Cardiac muscle cell (in vitro differentiated cells and primary cell): ENCODE measurements around the gene CC2D1A. TPM values are rescaled to one million over a fixed set of nuclear protein-coding genes. Genes with fewer than 3 reads are reported as not detected.
"Not testable (repeated sequence)": the region's sequence is repeated elsewhere in the genome, so short reads cannot be mapped to it uniquely, and the experiment has no call there.

Experiments
- DNase-seq, 2 donors: peaks; one replicate each; pipeline versions ENCODE4 v3.0.0 to v3.0.0-alpha.2; 2010 to 2017; ENCODE audit warnings: low read depth in 1 of 2, low spot score in 1 of 2
- H3K27ac ChIP-seq: fragments of 200-600 bp; sonication (generic); 2 replicates; pipeline ENCODE4 v1.5.1; 2016
- H3K27me3 ChIP-seq: fragments of 200-600 bp; sonication (generic); 2 replicates; pipeline ENCODE4 v1.6.0; 2016; ENCODE audit warnings: control low read depth
- H3K36me3 ChIP-seq: fragments of 200-600 bp; sonication (generic); 2 replicates; pipeline ENCODE4 v1.5.1; 2016; ENCODE audit warnings: control low read depth
- H3K4me1 ChIP-seq: fragments of 200-600 bp; sonication (generic); 2 replicates; pipeline ENCODE4 v1.8.1; 2017; ENCODE audit warnings: low read depth, mild to moderate bottlenecking, mixed run types
- H3K4me3 ChIP-seq: fragments of 200-600 bp; sonication (generic); 2 replicates; pipeline ENCODE4 v1.5.1; 2016; ENCODE audit warnings: mild to moderate bottlenecking
- H3K9me3 ChIP-seq: fragments of 200-600 bp; sonication (generic); 2 replicates; pipeline ENCODE4 v1.5.1; 2017; ENCODE audit warnings: low read depth, mild to moderate bottlenecking, control low read depth
- polyA plus RNA-seq: library from polyadenylated mRNA; unstranded; fragments of >200 nt; fragmentation: Nextera tagmentation; extraction: Ambion mirVana; gene quantifications from 2 replicates; pipeline ENCODE4 v1.2.1, GENCODE V29; 2016
- total RNA-seq: library from RNA; depleted of rRNA; stranded (reverse); fragments of >200 nt; gene quantifications from 2 replicates; pipeline ENCODE4 v1.2.3, GENCODE V29; 2016
- TF ChIP-seq, protein P1 (sequence below): IDR thresholded peaks from 2 replicates; pipeline ENCODE4 v1.5.1; 2012; ENCODE audit warnings: low read depth, mild to moderate bottlenecking, low read length

CC2D1A gene
- total and polyA plus RNA-seq, 2 experiments from 2014 or later: 42.5 to 46.6 TPM

DNA sequence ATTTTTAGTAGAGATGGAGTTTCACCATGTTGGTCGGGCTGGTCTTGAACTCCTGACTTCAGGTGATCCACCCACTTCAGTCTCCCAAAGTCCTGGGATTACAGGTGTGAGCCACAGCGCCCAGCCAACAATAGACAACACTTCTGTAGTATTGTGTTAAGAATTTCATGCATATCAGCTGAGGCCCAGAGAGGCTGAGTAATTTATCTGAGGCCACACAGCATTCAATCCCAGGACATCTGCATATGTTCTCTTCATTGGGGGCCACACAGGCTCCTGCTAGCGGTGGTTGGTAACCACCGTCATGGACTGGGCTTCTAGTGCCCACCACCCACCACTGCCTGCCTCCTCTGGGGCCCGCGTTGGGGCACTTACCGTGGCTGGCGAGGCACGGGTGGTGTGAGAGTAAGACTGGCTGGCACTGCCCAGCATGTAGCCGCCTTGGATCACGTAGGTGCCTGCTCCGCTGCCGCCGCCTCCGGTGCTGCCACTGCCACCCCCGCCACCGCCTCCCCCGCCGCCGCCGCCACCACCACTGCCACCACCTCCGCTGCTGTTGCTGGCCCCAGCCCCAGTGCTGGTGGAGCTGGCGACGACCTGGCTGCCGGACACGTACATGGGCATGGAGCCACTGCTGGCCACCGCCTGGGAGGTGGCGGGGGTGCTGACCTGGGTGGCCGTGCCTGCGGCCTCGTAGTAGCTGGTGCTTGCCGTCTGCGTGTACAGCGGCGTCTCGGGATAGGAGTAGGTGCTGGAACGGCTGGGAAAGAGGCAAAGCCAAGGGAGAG, 66.6 kb downstream of the CC2D1A start:
- Histone ChIP-seq H3K27me3 (no peaks in the 10 kb centered on the region), H3K36me3 (peaks cover 19% of the 10 kb centered on the region), H3K4me1 (no peaks in the 10 kb centered on the region), H3K27ac (no peak overlapping the region), H3K4me3 (no peak overlapping the region), H3K9me3 (no peaks in the 10 kb centered on the region)
- no peak for DNase-seq
- TF ChIP-seq, protein P1, sequence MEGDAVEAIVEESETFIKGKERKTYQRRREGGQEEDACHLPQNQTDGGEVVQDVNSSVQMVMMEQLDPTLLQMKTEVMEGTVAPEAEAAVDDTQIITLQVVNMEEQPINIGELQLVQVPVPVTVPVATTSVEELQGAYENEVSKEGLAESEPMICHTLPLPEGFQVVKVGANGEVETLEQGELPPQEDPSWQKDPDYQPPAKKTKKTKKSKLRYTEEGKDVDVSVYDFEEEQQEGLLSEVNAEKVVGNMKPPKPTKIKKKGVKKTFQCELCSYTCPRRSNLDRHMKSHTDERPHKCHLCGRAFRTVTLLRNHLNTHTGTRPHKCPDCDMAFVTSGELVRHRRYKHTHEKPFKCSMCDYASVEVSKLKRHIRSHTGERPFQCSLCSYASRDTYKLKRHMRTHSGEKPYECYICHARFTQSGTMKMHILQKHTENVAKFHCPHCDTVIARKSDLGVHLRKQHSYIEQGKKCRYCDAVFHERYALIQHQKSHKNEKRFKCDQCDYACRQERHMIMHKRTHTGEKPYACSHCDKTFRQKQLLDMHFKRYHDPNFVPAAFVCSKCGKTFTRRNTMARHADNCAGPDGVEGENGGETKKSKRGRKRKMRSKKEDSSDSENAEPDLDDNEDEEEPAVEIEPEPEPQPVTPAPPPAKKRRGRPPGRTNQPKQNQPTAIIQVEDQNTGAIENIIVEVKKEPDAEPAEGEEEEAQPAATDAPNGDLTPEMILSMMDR: no peak

DNA sequence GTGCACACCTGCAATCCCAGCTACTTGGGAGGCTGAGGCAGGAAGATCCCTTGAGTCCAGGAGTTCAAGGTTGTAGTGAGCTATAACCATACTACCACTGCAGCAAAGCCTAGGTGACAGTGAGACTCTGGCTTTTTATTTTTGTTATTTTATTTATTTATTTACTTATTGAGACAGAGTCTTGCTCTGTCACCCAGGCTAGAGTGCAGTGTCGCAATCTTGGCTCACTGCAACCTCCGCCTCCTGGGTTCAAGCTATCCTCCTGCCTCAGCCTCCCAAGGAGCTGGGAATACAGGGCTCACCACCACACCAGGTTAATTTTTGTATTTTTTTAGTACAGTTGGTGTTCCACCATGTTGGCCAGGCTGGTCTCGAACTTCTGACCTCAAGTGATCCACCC, 67.5 kb downstream of the CC2D1A start:
- H3K36me3 ChIP-seq: peaks cover 14% of the 10 kb centered on the region
- H3K4me1 ChIP-seq, DNase-seq, H3K27ac ChIP-seq, H3K9me3 ChIP-seq, H3K27me3 ChIP-seq, H3K4me3 ChIP-seq: not testable (repeated sequence)

DNA sequence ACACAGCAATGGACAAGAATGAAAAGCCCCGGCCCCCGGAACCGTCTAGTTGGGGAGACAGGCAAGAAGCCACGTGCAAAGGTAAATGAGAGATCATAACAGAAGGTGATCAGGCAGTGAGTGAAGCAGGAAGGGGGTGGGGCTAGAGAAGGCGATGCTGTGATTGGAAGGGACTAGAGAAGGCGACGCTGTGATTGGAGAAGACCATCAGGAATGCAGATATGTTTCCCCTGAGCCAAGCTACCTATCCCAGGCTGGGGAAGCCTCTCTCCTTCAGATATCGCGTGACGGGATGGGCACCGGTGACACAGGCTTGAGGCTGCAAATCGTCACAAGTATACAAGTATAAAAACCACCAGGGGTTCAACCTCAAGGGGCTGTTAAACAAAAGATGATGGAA, 68.1 kb downstream of the CC2D1A start:
- H3K4me1 ChIP-seq: peaks cover 1% of the 10 kb centered on the region
- peak overlapping the region; percentile 49 for H3K27ac ChIP-seq
- H3K27me3 ChIP-seq: no peaks in the 10 kb centered on the region
- peaks cover 8% of the 10 kb centered on the region for H3K36me3 ChIP-seq
- TF ChIP-seq, protein P1: no peak
- no peak overlapping the region for H3K4me3 ChIP-seq
- peak in 1 of 2 donors; percentile 78 for DNase-seq
- no peaks in the 10 kb centered on the region for H3K9me3 ChIP-seq

DNA sequence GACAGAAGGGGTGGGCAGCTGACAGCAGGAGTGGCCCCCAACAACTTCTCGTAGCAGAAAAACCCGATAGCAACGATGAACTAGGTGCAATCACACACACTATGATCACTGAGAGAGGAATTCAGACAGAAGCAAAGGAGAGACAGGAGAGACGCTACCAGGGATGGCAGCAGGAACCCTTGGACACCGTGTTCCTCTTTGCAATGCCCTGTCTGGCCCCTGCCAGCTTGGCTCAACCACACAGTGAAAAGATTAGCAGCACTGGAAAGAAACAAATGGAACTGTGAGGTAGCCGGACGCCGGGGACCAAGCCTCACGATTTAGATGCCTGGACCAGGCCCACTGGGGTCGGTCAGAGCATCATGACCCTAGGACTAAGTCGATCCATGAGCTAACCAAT, 69.9 kb downstream of the CC2D1A start:
- TF ChIP-seq, protein P1: no peak
- Histone ChIP-seq H3K9me3 (no peaks in the 10 kb centered on the region), H3K27me3 (no peaks in the 10 kb centered on the region), H3K36me3 (peaks cover 5% of the 10 kb centered on the region), H3K27ac (no peak overlapping the region), H3K4me1 (peaks cover 7% of the 10 kb centered on the region), H3K4me3 (no peak overlapping the region)
- DNase-seq: no peak

DNA sequence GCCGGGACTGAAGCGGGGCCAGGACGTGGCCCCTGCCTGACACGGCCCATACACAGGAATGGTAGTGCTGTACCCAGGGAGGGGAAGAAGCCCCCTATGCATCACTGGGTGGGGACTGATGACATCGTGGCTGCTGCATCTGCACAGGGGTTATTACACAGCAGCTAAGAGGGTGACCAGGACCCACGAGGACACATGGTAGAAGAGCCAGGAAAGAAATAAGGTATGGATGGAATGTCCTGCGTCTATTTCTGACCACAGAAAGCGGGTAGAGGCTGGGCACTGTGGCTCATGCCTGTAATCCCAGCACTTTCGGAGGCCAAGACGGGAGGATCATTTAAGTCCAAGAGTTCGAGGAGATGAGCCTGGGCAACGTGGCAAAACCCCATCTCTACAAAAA, 70.4 kb downstream of the CC2D1A start:
- peaks cover 5% of the 10 kb centered on the region for H3K36me3 ChIP-seq
- no peaks in the 10 kb centered on the region for H3K9me3 ChIP-seq
- TF ChIP-seq, protein P1: no peak
- H3K4me3 ChIP-seq: no peak overlapping the region
- H3K4me1 ChIP-seq: peaks cover 7% of the 10 kb centered on the region
- no peak overlapping the region for H3K27ac ChIP-seq
- DNase-seq: no peak
- no peaks in the 10 kb centered on the region for H3K27me3 ChIP-seq

DNA sequence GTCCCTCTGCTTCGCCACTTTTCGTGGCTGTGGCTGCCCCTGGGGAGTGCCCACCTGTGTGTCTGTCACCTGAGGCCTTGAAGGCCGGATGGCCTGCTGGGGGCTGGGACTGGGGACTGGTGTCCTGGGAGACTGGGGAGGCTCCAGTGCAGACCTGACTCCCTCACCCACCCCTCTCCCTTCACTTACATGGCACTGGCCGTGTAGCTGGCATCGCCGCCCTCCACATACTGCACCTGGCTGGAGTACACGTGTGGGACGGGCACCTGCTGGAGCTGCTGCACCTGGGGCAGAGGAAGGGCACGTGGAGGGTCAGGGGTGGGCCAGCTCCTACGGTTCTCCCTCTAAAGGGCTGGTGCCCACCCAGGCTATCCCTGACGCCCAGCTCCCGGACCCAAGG, 71.8 kb downstream of the CC2D1A start:
- H3K27ac ChIP-seq: no peak overlapping the region
- TF ChIP-seq, protein P1: no peak
- H3K4me3 ChIP-seq: no peak overlapping the region
- no peak for DNase-seq
- no peaks in the 10 kb centered on the region for H3K9me3 ChIP-seq
- H3K27me3 ChIP-seq: no peaks in the 10 kb centered on the region
- H3K36me3 ChIP-seq: no peaks in the 10 kb centered on the region
- peaks cover 7% of the 10 kb centered on the region for H3K4me1 ChIP-seq
